Embryonic facial prominence (tissue), 1 donor: ENCODE data around the gene SYTL3.
"Not testable (repeated sequence)": the region's sequence is repeated elsewhere in the genome, so short reads cannot be mapped to it uniquely, and the experiment has no call there.

Experiments
- DNase-seq: peaks from one replicate; pipeline ENCODE4 v3.0.0-alpha.2; 2016; ENCODE audit errors: extremely low spot score

The SYTL3 gene

DNA sequence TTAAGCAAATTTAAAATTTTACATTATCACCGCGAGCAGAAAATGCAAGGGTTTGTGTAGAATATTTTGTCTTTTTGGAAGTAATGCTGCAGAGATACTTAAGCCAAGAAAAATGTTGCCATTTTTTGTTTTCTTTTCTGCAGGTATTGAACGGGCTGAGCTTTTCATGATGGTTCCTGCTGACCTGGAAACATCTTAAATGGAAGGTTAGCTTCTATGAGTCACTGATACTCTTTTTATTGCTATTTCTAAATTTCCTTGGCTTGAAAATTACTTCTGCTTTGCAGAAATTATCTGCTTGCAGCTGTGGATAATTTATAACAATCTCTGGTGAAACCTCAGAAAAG is 12.7 kb downstream of the SYTL3 start:
- no peak for DNase-seq

DNA sequence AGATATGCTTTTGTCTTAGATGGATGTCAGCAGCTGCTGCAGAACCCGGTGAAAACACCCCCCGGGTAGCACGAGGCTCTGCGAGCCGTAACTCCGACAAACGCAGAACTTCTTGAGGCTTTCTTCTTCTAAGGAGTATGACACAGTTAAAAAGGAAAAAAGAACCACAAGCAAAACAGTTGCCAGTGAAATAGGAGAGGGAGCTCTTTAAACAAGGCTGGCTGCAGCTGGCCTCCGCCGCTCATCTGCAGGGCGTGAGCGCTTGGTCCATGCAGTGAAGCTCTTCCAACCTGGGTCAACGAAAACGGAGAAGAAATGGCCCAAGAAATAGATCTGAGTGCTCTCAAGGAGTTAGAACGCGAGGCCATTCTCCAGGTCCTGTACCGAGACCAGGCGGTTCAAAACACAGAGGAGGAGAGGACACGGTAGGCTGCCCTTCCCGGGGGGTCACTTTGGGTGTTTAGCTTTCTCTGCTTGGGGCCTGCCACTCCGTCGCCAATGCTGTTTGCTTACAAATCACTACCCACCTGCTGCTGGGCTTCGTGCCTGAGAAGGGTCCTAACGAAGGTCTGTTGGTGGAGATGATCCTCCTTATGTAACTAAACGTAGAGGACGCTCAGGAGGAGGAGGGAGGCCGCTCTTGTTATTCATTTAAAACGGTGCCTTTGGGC is 13.2 kb downstream of the SYTL3 start:
- DNase-seq = no peak

DNA sequence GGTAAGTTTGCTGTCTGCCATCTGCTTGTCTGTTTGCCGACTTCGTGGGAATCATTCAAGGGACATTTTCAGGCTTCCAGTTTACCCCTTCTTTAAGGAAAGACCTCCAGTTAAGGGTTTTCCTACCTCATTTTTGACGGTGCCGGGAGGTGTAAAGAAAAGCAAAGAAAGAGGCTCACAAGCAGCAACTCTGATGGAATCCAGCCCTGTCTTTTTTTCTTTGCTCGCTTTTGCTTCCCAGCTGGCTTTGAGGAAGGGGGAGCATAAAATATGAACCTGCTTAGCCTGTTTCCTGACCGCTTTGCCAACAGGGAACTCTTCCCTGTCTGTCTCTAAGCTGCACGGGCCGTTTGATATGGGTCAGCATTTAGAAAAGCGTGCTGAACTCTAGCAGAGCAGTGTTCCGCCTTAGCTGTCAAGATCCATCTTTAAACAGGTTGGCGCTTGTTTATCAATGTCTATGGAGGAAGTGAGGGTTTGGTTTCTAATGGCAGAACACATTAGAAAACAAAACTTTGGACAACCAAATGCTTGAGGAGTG is 13.8 kb downstream of the SYTL3 start:
- DNase-seq = no peak

DNA sequence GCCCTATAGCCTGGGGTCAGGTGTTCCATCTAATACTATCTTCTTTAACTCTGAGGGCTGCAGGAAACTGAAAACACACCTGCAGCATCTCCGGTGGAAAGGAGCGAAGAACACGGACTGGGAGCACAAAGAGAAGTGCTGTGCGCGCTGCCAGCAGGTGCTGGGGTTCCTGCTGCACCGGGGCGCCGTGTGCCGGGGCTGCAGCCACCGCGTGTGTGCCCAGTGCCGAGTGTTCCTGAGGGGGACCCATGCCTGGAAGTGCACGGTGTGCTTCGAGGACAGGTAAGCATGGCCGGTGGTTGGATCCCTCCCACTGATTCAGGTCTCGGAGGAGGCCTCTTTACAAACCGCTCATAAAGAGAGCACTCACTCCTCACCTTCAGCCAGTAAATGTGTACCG is 15.5 kb downstream of the SYTL3 start:
- no peak for DNase-seq

DNA sequence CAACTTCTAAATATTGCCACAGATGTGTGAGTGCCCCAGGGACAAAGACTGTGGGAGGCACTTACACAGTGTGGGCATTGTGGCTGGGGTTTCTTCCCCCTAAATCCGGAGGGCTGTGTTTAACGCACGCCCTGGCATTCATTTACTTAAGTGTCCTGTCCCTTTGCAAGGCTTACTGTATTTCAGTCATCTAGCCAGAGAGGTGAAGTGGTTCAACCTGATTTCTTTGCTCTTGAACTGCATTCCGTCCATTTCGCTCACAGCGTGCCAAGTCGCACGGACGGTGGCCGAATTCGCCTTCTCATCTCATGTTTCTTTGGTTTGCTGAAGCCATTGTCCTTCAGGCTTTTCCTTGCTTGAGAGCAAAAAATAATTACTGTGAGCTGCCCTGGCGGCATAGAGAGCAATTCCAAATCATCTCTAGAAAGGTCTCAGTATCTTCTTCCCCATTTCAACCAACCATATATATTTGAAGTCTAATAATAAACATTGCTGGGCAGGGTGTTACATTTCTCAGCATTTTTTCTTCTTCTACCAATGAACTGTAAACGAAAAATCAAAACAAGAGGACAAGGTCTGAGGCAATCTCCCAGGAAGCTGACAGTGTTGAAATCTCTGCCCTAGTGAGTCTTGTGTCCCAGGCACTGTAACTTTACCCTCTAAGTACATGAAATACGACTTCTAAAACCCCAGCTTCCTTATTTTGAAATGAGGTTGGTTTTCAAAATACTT is 16.9 kb downstream of the SYTL3 start:
- DNase-seq = no peak

DNA sequence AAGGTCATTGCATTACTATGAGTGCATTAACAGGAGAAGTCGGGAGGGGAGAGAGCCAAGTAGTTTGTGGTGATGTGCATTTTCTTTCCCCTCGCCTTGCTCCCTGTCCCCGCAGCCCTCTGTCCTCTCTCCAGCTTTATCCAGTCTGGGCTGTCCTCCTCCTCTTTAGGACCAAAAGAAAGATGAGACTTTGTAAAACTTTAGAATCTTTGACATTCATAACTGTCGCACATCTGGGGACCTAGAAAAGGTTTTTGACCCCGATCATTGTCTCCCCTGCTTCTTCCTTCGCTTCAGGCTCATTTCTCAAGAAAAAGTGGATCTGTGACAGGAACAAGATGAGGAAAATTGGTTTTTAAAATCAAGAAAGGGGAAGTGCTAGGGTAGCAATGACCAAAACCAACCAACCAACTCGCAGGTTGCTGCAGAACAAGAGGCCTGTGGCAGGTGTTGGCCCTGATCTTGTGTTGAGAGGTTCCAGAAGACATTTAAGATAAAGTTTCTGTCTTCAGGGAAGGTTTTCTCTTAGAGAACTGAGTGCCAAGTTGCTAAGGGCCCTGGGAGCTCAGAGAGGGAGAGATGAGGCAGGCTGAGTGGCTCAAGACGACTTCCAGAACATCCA is 17.6 kb downstream of the SYTL3 start:
- no peak for DNase-seq

DNA sequence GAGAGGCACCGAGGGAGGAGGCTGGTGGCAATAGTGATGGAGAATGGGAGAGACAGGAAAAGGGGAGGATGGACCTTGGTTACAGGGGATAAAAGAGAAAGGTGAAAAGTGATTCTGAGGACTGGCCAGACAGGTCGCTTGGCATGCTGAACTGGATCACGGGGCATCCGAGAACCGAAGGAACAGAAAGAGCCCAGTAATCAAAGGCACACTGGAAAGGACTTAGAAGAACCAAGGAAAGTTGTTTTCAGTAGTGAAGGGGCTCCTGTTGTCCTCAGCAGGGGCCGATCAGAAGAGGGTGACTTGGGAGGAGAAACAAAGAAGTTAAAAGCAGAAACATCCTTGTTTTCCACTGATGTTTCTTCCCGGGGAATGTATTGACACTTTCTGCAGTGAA is 18.9 kb downstream of the SYTL3 start:
- no peak for DNase-seq

DNA sequence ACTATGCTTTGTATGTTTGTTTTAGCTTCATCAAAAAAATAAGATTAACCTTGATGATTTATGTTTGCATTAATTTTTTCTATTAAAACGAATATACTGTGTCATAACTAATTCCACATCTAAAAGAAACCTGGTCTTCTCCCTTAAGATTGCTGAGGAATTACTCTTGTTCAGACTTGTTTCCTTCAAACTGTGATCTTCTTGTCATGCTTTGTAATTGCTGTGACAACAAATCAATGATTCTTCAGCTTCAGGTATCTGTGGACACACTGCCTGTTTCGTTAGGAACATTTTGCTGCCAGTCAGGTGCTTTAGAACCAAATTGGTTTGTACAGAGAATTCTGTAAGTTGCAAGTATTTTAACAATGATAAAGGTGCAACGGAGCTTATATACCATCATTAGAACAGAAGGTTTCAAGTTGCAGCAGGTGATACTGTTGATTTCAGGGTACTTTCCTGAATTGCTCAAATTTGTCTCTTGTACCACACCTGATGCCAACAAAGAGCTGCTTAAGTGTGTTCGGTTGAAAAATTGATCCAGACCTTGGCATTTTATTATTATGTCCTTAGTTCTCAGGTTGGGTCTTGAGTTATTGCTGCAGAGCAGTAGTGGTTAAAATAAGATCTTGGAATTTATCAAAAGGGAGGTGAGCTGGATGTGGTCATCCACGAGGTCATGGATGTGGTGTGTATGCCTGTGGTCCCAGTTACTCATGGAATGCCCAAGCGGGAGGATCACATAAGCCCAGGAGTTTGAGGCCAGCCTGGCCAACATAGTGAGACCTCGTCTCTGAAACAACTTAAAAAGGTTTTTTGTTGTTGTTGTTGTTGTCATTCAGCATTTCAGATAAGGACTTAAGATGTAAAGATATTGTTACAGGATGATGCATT is 19.5 kb downstream of the SYTL3 start:
- DNase-seq = no peak

DNA sequence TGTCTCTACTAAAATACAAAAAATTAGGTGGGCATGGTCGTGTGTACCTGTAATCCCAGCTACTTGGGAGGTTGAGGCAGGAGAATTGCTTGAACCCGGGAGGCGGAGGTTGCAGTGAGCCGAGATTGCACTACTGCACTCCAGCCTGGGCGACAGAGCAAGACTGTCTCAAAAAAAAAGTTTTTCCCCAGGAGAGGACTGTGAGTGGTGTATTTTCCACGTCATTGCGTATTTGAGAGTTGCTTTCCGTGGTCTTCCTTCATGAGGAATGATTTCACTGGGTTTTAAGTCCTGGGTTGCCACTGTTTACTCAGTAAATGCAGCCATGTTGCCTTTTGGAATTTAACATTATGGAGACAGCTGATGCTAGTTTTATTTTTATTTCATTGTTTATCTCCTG is 22.3 kb downstream of the SYTL3 start:
- not testable (repeated sequence) for DNase-seq

DNA sequence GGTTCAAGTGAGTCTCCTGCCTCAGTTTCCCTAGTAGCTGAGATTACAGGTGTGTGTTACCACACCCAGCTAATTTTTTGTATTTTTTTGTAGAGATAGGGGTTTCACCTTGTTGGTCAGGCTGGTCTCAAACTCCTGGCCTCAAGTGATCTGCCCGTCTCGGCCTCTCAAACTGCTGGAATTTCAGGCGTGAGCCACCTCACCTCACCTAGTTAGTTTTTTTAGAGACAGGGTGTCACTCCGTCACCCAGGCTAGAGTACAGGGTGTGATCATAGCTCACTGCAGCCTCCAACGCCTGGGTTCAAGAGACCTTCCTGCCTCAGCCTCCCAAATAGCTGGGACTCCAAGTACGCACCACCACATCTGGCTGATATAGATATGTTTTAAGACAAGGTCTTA is 22.9 kb downstream of the SYTL3 start:
- DNase-seq = no peak

DNA sequence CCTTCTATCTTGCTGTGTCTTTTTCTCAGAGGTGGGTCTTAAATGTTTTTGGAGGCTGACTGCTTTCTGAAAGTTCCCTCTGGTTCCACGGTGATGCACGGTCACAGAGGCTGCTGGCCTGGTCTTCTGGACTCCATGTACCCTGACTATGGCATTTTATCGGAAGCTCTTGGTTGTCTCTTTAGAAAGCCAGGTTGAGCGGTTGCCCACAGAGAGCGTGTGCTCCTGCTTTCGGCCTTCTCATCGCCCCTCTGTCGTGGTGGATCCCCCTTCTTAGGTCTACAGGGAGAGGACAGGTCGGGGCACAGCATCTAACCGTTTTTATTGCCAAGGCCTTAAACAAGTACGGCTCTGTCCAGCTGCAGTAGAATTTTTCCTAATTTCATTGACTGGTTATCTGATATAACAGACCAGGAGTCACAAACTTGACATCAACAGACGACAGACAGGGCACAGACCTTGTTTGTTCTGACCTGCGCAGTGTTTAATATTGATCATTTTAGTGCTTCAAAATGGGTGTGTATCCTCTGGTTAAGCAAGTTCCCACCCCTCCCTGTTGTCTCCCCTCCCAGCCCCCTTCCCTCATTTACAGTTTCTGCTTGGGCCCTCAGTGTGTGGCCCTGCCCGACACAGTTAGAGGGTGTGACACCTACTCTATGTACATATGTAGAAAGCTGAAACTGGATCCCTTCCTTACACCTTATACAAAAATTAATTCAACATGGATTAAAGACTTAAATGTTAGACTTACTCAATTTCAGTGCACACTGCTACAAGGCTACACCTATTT is 24.7 kb downstream of the SYTL3 start:
- no peak for DNase-seq

DNA sequence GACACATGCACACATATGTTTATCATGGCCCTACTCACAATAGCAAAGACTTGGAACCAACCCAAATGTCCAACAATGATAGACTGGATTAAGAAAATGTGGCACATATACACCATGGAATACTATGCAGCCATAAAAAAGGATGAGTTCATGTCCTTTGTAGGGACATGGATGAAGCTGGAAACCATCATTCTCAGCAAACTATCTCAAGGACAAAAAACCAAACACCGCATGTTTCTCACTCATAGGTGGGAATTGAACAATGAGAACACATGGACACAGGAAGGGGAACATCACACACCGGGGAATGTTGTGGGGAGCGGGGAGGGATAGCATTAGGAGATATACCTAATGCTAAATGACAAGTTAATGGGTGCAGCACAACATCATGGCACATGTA is 27.2 kb downstream of the SYTL3 start:
- DNase-seq = not testable (repeated sequence)

DNA sequence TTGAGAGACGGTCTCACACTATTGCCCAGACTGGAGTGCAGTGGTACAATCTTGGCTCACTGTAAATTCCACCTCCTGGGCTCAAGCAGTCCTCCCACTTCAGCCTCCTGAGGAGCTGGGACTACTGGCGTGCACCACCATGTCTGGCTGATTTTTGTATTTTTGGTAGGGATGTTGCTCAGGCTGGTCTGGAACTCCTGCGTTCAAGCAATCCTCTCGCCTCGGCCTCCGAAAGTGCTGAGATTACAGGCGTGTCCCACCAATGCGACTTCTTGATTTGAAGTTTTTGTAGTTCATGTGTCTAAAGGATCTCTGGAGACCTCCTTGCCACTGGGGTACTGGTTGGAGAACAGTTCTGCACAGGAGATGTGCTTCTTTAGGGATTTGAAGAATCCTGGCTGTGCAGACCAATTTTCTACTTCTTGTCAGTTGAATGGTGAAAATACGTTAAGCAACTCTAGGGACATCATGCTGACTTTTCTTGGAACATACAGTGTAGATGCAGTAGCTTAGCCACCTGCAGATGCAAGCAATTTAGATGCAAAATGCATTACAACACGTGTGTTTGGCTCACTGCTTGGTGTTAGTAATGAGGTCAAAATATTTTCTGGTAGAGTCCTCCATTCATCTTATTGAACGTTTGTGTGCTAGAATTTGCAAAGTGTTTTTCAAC is 28.2 kb downstream of the SYTL3 start:
- no peak for DNase-seq

DNA sequence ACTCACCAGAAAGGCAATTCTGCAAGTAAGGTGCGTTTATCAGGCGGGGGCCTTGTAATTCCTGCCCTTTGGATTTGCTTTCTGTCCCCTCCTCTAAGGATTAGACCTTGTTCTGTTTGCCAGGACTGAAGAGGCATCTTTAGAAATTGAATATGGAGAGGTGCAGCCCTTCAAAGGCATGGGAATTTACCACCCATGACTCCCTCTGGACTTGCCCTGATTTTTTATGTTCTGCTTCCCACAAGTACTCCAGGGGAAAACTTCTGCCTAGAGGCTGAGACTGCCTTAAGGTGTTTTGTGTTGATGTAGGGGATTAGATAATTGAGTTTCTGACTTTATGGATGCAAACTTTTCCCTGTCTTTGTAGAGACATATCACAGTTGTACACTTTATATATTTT is 30.2 kb downstream of the SYTL3 start:
- no peak for DNase-seq

DNA sequence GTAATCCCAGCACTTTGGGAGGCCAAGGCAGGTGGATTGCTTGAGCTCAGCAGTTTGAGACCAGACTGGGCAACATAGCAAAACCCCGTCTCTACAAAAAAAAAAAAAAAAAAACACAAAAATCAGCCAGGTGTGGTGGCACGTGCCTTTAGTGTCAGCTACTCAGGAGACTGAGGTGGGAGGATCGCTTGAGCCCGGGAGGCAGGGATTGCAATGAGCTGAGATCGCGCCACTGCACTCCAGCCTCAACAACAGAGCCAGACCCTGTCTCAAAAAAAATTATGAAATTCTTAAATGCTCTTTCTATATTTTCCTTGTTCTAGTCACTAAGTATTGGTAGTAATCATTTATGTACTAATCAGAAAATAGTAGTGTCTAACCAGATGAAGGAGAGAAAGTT is 30.6 kb downstream of the SYTL3 start:
- DNase-seq = no peak

DNA sequence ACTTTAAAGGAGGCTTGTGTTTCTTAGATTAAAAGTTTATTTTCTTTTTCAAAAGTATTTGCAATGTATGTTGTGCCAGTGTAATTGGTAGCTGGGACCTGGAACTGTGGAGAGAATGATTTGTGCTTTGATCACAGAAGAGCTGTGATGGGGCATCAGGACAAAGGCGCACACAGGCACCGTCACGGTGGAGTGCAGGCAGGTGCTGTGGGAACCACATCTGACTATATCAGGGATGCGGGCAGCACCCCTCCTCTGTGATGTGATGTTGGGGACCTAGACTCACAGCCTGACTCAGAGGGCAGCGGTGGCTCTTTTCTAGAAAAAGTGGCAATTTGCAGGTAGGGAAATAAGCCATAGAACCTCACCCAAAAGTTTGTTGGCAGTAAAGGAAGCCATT is 34.5 kb downstream of the SYTL3 start:
- no peak for DNase-seq

DNA sequence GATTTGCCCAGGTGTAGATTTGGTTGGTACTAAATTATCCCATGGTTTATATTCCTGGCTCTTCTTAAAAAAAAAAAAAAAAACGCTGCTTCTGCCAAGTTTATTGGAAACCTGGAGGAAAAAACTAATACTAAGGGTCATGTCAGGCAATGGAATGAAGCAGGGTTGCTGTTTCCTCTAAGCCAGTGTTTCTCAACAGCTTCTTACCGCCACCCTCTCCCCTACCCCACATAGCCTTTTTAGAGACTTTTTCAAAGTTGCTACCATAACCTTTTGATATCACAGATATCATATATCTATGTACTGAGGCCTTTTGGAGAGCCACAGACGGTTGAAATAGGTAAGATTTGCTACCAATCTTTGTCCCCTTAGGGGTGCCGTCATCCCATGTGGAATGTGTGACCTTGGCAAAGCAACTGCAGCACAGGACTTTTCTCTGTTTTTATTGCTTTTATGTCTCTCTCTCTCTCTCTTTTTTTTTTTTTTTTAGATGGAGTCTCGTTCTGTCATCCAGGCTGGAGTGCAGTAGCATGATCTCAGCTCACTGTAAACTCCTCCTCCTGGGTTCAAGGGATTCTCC is 35.0 kb downstream of the SYTL3 start:
- no peak for DNase-seq

DNA sequence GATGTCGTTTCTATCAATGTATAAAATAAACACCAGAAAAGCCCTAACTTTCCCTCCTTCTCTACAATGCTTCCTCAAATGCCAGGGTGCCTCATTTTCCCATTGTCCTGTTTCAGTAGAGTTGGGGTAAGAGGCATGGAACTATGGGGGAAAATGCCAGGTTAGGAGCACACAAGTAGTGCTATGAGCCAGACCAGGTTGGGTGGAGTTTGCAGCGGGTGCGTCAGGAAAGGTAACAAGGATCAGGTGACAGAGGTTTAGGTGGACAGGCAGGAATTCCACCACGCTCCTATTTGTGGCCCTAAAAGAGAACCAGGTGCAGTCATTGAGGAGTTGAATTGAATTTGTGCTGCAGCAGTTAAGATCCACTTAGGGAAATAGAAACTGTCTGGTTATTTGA is 36.5 kb downstream of the SYTL3 start:
- DNase-seq = no peak

DNA sequence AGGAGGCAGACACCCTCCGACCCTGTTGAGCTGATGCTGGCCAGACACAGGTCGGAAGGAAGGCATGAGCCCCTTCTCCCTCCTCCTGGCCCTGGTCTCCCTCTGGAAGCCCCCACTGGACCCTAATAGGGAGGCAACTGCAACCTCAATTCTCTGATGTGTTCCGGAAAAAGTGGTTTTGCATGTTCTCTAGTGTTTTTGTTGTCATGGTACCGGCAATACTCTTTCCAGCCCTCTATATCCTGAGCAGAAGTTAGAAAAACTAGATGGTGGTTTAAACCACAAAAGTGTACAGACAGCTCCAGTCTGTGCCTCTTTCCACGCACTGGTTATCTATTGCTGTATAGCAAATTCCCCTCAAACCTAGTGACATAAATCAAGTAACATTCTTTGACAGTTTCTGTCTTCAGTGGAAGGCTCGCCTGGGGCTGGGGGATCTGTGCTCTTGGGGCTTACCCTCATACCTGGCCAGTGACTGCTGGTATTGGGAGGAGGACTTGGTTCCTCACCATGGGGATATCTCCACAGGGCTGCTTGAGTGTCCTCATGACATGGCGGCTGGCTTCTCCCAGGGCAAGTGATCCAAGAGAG is 37.0 kb downstream of the SYTL3 start:
- DNase-seq = no peak

DNA sequence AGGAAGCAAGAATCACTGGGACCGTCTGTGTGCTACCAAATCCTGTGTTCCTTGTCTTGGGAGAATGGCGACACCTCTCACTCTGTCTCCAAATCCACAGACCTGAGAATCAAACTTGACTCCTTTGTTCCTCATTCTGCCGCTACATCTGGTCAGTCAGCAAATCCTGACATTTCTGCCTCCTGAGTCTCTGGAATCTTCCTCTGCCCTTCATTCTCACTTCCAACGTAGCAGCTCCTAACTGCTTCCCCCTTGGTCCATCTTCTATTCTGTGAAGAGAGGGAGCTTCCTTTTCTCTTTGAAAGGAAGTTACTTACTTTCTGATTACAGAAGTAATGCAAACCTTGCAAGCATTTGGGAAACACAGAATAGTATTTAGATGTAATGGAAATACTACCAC is 37.7 kb downstream of the SYTL3 start:
- DNase-seq = no peak
